ENCODE results near the gene BLMH.

The BLMH gene

DNA sequence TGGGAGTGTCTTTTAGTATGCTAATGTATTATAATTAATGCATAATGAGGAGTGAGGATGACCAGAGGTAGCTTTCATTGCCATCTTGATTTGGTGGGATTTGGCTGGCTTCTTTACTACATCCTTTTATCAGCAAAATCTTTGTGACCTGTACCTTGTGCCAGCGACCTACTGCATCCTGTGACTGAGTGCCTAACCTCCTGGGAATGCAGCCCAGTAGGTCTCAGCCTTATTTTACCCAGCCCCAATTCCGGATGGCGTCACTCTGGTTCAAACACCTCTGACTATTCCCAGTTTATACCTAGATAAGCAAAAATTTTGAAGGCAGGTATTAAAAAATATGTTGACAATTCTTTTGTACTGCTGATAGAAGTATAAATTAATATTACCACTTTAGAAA is 10.5 kb upstream of the BLMH start:
- FAIRE-seq: no peak

DNA sequence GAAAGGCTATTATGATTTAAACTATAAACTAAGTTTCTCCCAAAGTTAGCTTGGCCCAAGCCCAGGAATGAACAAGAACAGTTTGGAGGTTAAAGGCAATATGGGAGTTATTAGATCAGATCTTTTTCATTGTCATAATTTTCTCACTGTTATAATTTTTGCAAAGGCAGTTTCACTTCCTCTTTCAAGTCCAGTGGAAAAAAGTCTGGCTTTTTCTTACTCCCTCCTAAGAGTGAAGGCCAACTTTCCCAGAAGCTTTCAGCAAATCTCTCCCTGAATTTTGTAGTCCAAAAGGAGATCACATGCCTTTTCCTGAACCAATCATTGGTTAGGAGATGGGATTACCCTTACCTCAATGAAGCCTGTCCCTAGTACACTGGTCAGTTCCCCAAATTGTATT is 9.1 kb upstream of the BLMH start:
- no peak for FAIRE-seq

DNA sequence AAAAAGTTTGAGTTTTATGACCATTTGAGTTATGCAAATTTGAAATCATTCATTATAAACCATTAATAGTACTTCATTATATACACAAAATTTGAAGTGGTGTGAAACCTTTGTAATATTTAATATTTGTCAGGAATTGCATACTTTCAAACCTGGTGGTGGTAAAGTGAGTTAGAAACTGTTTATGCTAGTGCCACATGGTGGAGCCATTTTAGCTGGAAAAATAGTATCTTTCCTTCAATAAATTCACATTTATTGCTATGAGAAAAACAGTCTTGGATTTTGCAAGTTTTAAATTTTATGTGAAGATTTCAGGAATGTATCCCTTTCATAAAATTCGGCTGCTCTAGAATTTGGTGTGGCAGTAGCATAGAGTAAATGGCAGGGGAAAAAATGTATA is 7.3 kb upstream of the BLMH start:
- peak; percentile 78 for FAIRE-seq

DNA sequence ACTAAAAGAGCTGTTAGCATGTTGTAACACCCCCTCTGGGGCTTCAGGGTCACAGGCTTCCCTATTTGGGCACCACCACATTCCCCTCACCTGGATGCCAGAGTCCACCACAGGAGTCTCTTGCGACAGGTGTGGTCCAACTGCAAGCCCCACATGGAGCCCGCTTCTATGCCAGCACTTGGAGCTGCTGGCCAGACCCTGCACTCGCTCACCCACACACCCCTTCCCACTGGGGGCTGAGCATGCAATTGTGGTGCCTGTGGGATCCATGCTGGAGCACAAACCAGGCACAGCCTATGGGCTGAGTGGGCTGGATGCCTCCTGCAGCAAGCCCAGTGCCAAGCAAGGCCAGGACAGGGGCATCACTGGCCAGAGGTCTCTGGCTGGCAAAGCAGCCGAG is 6.0 kb upstream of the BLMH start:
- FAIRE-seq: no peak

DNA sequence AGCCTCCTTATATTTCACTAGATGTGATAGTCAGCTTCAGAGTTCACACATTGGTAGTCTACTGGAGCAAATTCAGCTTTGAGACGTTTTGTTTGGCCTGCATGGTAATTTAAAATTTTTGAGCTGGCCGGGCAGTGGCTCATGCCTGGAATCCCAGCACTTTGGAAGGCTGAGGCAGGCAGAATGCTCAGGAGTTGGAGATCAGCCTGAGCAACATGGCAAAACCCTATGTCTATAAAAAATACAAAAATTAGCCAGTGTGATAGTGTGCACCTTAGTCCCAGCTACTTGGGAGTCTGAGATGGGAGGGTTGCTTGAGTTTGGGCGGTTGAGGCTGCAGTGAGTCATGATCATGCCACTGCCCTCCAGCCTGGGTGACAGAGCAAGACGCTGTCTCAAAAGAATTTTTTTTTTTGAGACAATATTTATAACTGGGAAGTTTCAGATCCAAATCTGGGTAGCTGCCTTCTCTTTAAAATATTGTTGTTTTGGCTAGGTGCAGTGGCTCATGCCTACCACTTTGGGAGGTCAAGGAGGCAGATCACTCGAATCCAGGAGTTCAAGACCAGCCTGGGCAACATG is 4.8 kb upstream of the BLMH start:
- FAIRE-seq: no peak

DNA sequence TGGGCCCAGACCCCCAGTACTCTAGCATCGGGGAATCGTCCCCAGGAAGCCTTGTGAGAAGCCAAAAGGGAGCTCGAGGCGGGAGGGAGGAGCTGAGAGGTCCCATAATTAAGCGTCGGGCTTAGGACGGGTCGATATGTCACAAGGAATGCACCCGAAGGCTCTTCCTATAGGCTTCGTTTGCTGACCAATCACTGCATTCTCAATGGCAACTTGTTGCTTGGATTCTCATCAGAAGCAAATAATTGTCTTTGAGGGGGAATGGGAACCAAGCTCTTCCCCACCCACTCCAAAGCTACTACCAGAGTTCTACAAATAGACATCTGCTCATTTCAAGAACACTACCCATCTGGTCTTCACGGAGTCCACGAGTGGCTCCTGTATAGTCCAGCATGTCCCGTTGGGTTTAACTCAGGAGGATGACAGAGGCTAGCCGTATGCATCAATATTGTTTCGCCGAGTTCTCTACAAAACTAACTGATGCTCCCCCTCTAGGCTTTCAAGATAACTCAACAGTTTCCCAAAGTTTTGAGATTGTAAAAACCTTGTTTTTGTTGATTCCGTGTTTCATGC is 628 bp upstream of the BLMH start:
- FAIRE-seq: no peak

DNA sequence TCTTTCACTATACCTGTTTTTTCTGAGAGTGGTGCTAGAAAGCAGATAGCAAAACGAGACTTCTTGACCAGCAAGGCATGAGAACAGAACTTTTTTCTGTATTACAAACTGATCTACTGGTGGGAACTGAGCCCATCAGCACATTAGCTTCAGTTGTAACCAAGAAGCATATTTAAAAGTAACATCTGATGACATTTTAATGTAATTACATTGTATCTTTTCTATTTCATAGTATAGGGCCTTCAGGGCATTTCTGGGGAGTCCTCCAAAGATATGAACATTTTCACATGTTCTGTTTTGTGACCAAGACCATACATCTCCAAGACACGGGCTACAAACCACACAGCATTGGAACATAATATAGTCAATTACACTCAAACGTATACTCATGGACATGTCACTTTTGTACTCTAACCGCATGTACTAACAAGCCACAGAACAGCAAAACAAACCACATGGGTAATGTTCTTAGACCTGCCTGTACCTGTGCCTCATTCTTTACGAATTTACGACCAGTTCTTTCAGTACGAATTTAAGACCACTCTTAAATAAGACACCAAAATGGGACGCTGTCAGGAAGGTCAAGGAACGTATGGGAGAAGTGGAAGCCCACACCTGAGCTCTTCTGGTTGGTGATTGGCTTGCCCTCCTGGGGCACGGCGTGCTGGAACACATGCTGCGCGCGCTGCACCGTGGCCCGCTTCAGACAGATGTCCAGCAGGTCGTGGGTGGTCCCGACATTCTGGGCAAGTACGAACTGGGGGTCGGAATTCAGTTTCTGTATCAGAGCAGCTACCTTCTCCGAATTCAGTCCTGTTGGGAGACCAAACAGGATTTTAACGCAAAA is 825 bp downstream of the BLMH start:
- no peak for FAIRE-seq

DNA sequence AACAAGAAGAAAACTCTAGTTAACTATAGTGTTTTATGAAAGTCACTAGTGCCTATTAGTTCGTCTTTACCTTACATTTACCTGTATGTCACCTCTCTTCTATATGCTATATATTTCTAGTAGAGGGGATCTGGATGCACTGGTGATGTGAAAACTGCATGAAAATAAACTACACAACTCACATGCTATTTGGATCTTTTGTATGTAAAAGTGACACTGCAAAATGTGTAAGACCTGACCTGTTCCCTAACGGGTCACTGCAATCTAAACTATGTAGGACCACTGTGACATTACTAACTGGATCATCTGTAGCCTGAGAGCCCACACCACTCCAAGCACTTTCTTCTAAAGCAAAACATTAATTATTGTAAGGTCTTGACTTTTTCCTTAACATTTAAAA is 1.7 kb downstream of the BLMH start:
- no peak for FAIRE-seq

DNA sequence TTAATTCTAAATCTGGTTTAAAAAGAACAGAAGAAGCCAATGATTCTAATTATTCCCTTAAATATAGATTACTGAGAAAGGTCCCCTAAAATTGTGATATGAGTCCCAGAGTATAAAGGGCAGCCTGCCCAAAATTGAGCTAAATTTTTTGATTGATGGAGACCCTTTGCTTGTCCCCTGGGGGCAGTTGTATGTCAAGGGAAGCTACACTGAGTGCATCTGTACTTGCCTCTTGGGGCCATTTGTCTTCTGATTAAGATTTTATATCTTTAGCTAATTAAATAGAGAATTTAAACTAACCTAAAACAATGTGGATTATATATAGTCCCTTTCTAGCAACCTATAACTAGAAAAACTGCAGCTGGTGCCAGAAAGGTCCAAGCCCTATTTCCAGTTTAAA is 12.6 kb downstream of the BLMH start:
- FAIRE-seq: no peak

DNA sequence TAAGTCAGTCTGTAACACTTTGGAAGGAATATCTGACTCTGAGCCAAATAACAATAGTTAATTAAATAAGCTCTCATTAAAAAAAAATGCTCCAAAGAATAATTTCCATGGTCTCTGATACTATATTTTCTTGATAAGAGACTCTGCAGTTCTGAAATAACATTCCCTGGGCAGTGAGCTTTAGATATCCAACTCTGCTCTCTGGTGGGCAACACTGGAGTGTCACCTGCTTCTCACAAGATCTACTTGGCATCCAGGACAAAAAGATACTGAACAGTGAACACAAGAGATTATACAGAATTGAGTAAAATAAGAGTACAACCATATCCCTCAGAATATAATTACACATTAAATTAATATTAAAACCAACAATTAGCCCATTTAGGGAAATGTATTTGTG is 13.7 kb downstream of the BLMH start:
- FAIRE-seq: peak; percentile 93

DNA sequence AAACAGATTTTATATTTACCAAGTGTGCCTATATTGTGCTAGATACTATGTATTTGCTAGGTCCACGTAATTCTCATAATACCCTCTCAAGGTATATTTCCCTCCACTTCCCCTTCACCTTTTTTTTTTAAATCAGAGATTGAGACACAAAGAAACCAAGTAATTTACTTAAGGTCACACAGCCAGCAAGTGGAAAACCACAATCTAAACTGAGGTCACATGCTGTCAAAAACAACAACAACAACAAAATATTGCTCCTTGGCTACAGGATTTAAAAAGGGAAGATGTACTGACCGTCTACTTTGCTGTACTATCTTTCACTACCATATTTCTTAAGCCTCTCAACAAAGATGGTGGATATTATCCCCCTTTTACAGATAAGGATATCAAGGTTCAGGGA is 15.8 kb downstream of the BLMH start:
- FAIRE-seq: no peak

DNA sequence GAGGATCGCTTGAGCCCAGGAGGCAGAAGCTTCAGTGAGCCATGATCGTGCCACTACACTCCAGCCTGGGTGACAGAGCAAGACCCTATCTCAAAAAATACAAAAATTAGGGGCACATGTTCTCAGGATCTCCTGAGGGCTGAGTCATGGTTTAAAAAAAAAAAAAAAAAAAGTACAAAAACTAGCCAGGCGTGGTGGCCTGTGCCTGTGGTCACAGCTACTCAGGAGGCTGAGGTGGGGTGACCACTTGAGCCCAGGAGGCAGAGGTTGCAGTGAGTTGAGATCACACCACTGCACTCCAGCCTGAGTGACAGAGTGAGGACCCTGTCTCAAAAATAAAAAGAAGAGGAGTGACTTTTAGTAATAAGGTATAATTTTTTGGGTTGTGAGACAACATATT is 16.9 kb downstream of the BLMH start:
- FAIRE-seq: no peak

DNA sequence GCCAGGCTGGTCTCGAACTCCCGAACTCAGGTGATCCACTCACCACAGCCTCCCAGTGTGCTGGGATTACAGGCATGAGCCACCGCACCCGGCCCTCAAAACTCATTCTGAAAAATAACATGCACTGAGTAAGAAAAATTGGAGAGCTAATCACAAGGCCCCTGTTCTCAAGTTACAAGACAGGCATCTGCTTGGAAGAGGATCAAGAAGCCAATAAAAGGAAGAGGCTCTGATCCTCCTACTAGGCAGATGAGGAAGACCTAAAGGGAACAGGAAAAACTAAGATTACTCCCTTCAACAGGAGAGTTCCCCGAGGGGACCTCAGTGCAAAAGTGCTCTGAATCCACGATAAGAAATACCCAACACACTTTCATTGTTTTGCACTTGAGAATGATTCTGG is 18.4 kb downstream of the BLMH start:
- no peak for FAIRE-seq

DNA sequence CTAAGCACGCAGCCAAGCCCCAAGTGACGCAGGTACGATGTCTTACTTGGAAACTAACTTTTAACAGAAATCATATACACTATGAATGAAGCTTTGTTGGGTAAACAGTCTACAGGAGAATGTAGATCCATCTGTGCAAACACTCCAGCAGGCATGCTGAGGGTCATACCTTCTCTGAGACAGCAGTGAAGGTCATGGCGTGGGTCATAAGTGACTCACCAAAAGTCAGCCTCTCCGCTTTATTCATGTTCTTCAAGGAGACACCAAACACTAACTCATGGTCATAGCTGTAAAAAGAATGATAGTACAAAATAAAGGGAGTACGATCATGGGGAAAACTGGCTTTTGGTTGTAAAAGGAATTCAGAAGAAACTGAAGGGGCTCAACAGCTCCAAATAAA is 20.6 kb downstream of the BLMH start:
- FAIRE-seq: no peak

DNA sequence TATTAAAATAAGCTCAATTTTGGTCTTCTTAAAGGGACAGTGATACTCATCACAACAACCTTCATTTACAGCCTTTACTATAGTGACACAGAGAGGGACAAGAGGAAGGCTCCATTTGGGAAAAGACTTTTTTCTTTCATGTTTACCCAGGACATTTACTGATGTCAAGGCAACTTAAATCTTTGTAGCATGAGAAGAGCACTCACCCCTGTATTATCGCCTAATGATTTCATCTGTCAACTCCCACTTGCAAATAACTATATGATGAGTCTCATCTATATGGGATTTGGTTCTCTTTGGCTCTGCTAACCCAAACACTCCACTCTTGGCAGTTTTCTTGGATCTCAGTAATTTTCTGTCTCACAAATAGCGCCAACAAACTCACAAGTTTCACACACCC is 24.1 kb downstream of the BLMH start:
- no peak for FAIRE-seq

DNA sequence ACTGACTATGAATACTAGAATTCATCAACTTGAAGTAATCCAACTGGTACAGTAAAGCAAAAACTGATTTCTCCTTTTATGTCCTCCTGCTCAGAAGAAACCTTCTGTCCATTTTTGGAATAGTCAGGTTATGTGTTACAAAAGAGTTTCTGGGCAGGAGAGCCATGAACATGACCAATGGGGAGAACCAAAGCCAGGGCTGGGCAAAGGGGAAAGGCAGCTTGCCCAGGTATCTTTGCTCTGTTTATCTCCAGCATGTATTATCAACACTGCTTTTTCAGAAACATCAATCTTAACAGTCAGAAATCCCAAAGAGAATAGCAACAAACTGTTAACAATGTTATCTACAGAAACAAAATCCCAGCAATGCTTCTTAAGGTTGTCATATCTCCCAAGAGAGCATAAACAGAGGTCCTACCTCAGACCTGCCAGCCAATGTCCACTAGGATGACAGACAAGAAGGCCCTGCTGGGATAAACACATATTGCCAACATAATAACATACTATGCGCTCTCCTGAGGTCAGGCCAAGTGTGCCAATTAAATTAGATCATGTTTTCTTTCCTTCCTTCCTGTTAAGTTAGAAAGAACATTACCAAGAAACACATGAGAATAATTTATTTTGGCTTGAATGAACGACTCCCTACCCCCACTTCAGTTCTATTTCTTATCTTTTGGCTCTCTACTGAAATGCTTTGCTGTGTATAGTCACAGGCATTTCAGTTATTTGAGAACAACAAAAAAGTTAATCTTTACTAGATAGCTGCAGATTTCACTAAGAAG is 28.0 kb downstream of the BLMH start:
- no peak for FAIRE-seq

DNA sequence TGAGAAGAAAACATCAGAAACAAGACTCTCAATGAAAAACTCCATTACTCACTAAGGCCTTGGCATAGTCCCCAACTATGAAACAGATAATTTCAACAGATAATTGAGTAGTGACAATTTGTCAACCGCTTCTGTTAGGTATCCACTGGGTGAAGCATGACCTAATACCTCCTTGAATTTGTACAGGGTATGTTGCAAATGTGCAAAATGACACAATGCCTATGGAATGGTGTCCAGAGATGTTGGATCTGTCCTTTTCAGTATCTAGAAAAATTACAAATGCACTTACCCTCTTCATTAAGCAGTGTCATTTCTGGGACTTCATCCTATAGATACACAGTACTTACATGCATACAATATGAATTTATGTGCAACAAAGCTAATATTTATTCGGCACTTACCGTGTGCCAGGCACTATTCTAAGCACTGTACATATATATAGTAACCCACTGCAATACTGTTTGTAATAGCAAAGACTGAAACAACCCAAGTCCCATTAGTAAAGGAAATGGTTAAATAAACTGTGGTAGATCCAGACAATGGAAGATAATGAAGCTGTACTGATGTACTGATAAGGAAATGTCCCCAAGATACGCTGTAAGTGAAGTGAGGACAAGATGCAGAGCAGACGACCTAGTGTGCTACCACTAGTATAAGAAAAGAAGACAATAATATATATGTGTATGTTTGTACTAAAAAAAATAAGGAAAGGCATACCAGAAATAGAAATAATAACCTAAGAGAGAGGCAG is 34.8 kb downstream of the BLMH start:
- no peak for FAIRE-seq

DNA sequence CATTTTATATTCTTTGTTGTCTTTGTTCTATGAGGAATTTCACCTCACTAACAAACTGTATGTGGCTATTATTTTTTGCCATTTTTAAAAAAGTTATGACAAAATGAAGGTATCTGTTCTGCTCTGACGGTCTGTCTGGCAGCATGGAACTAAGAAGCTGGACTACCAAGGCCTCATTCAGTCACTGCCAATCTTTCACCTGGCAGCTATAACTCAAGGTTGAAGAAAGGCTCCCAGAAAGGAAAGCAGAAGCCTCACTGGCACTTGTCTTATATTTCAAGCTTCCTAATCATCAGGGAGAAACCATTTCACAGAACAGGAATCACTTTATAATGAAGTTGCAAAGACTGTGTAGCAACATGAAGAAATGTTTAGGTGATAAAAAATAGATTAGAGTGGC is 37.6 kb downstream of the BLMH start:
- no peak for FAIRE-seq

DNA sequence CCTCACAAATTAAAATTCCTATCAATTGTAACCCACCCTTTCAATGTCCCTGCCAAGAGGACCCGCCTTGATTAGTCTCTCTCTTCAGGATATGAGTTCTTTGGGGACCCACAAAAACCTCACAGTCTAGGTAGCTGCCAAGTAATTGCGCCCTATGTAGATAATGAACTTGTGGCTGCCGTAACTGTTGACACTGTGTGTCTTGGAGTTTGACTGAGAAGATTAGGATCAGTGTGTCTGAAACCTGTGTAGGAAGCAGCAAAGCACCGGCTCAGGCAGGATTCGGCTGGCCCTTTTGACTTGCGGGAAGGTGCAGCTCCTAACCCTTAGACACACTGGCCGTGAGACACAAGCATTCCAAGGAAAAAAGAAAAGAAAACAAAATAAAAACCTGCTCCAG is 38.4 kb downstream of the BLMH start:
- FAIRE-seq: no peak

DNA sequence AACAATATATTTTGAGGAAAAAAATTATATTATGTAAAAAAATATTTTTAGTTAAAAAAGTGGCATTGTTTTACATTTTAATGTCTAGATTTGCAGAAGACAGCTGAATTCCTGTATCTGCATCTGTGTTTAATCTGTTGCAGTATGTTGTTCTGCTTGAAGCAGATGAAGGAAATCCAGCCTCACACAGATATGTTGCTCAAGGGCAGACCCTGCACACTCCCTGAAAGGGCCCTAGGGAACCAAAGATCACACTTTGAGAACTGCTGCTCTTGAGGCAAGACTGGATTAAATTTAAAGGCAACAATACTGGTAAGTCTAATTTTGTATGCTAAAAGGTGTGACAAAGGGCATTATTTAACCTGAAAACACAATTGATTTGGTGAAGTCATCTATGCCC is 39.8 kb downstream of the BLMH start:
- FAIRE-seq: no peak

DNA sequence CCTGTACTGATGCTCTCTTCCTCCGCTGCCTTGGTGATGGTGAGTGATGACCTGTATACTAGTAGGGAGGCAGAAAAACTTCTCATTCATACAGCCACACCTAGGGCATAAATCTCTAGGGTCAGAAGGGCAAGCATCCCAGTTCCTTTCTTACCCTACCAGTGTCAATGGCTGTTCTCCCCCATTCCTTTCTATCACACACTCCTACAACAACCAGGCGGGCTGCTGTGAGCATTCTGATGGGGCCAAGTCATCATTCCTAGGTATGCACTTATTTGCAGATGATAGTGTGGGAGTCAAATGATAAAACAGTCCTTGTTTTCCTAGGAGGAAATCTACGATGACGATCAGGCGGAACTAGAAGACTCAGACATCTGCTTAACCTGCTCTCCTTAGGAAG is 42.3 kb downstream of the BLMH start:
- no peak for FAIRE-seq

DNA sequence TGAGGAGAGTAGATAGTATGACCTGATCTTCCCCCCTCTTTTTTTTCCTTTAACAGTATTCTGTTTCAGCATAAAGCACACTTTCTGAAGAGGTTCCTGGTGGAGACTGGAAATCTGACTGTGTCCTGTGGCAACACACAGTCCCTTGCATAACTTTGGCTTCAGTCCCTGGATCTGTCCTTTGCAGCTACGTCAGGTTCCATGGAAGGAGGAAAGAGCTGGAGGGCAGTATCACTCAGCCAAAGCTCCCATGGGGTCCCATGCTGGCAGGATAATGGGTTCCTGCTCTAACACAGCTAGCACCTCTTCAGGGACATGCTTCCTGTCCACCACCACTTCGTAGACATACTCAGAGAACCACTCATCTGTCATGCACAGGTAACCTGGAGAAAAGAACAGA is 43.0 kb downstream of the BLMH start:
- no peak for FAIRE-seq

DNA sequence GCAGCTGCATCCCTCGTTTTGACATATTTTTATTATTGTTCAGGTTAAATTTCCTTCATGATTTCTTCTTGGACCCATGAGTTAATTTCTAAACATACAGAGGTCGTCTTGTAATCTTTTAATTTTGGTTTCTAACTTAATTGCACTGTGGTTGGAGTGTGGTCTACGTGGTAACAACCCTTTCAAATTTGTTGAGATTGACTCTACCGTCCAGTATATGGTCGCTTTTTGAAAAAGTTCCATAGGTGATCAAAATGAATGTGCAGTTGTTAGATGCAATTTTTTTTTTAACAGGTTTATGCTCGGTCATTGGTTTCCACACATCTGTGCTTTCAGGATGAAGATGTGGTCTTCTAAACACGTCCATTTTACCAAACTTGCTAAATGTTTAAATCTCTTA is 45.3 kb downstream of the BLMH start:
- FAIRE-seq: no peak
